HepG2 (cell line): ENCODE measurements around the gene HAS3. TPM values are rescaled to one million over a fixed set of nuclear protein-coding genes. Genes with fewer than 3 reads are reported as not detected.

ENCODE experiments used
- ATAC-seq: fragments of 200-7000 bp; cut with Tn5 transposase; 3 replicates; pipeline ENCODE4 v1.9.1; 2020; ENCODE audit warnings: mild to moderate bottlenecking, moderate library complexity
- BruUV-seq: library from RNA; stranded (reverse); fragments of 400-500 nt; replicated peaks from 2 replicates; lab custom pipeline; 2021; lab: Mats Ljungman, UMichigan
- CTCF ChIA-PET: fragments of 300-600 bp; formaldehyde crosslinking; extraction: SDS; loops from one replicate; lab custom pipeline; 2021; ENCODE audit warnings: low total read pairs, inconsistent platforms, low intra/inter-chr PET ratio; lab: Yijun Ruan, JAX
- POLR2A ChIA-PET: fragments of 350-600 bp; sonication (Branson Sonifier 250); formaldehyde crosslinking; loops from one replicate; lab custom pipeline; 2020; ENCODE audit warnings: antibody characterized with exemption, inconsistent platforms; lab: Yijun Ruan, JAX
- DNase-seq: peaks from one replicate; pipeline ENCODE4 v3.0.0-alpha.2; 2015; ENCODE audit warnings: low spot score
- FAIRE-seq: peaks from 3 replicates; lab custom pipeline; 2011; peaks lifted over from hg19 to GRCh38; lab: Jason Lieb, UNC
- H2AFZ ChIP-seq: one replicate; pipeline ENCODE4 v1.6.1; 2011; ENCODE audit warnings: low read length, inconsistent platforms
- H3K27ac ChIP-seq: fragments of 300-600 bp; 3 replicates; pipeline ENCODE4 v1.8.0; 2011; ENCODE audit warnings: mixed run types, mild to moderate bottlenecking, mixed read lengths, low read length, inconsistent platforms; ENCODE audit not compliant: insufficient read depth; ENCODE audit errors: extremely low read length
- H3K27me3 ChIP-seq, 2 experiments: fragments of 200-600 bp in 1 of 2; 2 replicates in 1 of 2; 3 replicates in 1 of 2; pipeline versions ENCODE4 v1.6.0 to v1.8.0; 2011; ENCODE audit warnings: low read length in 2 of 2, mild to moderate bottlenecking in 2 of 2, moderate library complexity in 2 of 2, inconsistent platforms in 1 of 2; ENCODE audit not compliant: insufficient read depth in 2 of 2, control insufficient read depth in 1 of 2
- H3K36me3 ChIP-seq, 2 experiments: fragments of 200-600 bp in 1 of 2; replicated peaks in 1 of 2; 2 replicates in 1 of 2; 3 replicates in 1 of 2; pipeline versions ENCODE4 v1.5.1 to v1.8.0; 2011; ENCODE audit warnings: low read length in 2 of 2, inconsistent platforms in 1 of 2; ENCODE audit not compliant: insufficient read depth in 2 of 2, control insufficient read depth in 1 of 2
- H3K4me1 ChIP-seq: 2 replicates; pipeline ENCODE4 v1.5.1; 2012; ENCODE audit warnings: low read length, inconsistent platforms; ENCODE audit not compliant: insufficient read depth
- H3K4me2 ChIP-seq: 2 replicates; pipeline ENCODE4 v1.6.0; 2011; ENCODE audit warnings: low read depth, low read length, inconsistent platforms
- H3K4me3 ChIP-seq, 3 experiments: fragments of 200-600 bp in 1 of 3; sonication (generic), shearing (Covaris generic) in 1 of 3; replicated peaks in 1 of 3; 2 replicates each; pipeline ENCODE4 v1.5.1; 2011 to 2016; ENCODE audit warnings: low read length in 3 of 3, inconsistent platforms in 2 of 3, low read depth in 2 of 3, mild to moderate bottlenecking in 2 of 3, control low read depth in 1 of 3, mixed read lengths in 1 of 3; ENCODE audit not compliant: insufficient read depth in 1 of 3
- H3K79me2 ChIP-seq: one replicate; pipeline ENCODE4 v1.6.1; 2011; ENCODE audit warnings: low read length, inconsistent platforms; ENCODE audit not compliant: insufficient read depth
- H3K9ac ChIP-seq: 2 replicates; pipeline ENCODE4 v1.6.0; 2011; ENCODE audit warnings: mild to moderate bottlenecking, low read depth, low read length, inconsistent platforms; ENCODE audit not compliant: insufficient read depth
- H3K9me3 ChIP-seq: 2 replicates; pipeline ENCODE4 v1.5.1; 2012; ENCODE audit warnings: mild to moderate bottlenecking, low read length
- H4K20me1 ChIP-seq: 2 replicates; pipeline ENCODE4 v1.6.0; 2011; ENCODE audit warnings: inconsistent platforms, mild to moderate bottlenecking, low read length, moderate library complexity; ENCODE audit not compliant: insufficient read depth
- AGO2 ChIP-seq: fragments of 200-400 bp; formaldehyde crosslinking; optimal IDR thresholded peaks from 2 replicates; pipeline ENCODE3; 2017; ENCODE audit warnings: mild to moderate bottlenecking, low read depth, low read length, moderate library complexity
- HDAC2 ChIP-seq: sonication (generic); formaldehyde crosslinking; IDR thresholded peaks from 2 replicates; pipeline ENCODE4 v1.4.0; 2020; ENCODE audit warnings: missing genetic modification reagents
- IKZF5 ChIP-seq: IDR thresholded peaks from 2 replicates; pipeline ENCODE4 v1.6.1; 2018; ENCODE audit warnings: missing genetic modification reagents, mild to moderate bottlenecking, missing compliant biosample characterization
- NR2F6 ChIP-seq, 2 experiments: IDR thresholded peaks; 2 replicates each; pipeline ENCODE4 v1.6.1; 2016; ENCODE audit warnings: antibody characterized with exemption in 1 of 2, mild to moderate bottlenecking in 1 of 2
- SALL1 ChIP-seq: sonication (generic); formaldehyde crosslinking; IDR thresholded peaks from 2 replicates; pipeline ENCODE4 v1.8.0; 2022; ENCODE audit warnings: mild to moderate bottlenecking, missing genetic modification reagents
- ZNF230 ChIP-seq: sonication (generic); formaldehyde crosslinking; IDR thresholded peaks from 2 replicates; pipeline ENCODE4 v1.4.0; 2020; ENCODE audit warnings: mild to moderate bottlenecking, missing genetic modification reagents
- WGBS: methylation state at CpG from one replicate; pipeline ENCODE4 v1.1.6; 2017; ENCODE audit warnings: low lambda C conversion rate; 5-methylcytosine and 5-hydroxymethylcytosine counted together
- in situ Hi-C: cut with HindIII; loops from 2 replicates; pipeline ENCODE4 v1.10.0; 2017; ENCODE audit warnings: low pct_unique_long_range_greater_than_20kb; ENCODE audit not compliant: extremely low pct_ligation_motif_present
- intact Hi-C: fragments of 100-400 bp; cut with micrococcal nuclease; formaldehyde crosslinking; loops from one replicate; pipeline ENCODE4 v1.10.0; 2022; ENCODE audit not compliant: unreplicated experiment
- polyA plus RNA-seq, 8 experiments: library from polyadenylated mRNA; depleted of rRNA in 3 of 8; stranded (reverse) in 7 of 8; unstranded in 1 of 8; fragments of >200 nt; fragmentation: Illumina TruSeq in 4 of 8; extraction: Trizol in 4 of 8; gene quantifications; 2 replicates each; pipeline versions ENCODE4 v1.2.1 to v1.2.3, GENCODE V29; 2011 to 2016; ENCODE audit warnings: low read depth in 4 of 8, missing spikeins in 1 of 8, mixed read lengths in 1 of 8; ENCODE audit not compliant: insufficient read depth in 1 of 8
- total RNA-seq, 5 experiments: library from RNA; depleted of rRNA; stranded (reverse); fragments of >200 nt; fragmentation: Illumina TruSeq; extraction: Trizol; gene quantifications; 2 replicates each; pipeline ENCODE4 v1.2.3, GENCODE V29; 2016; ENCODE audit warnings: low read depth in 1 of 5

The HAS3 gene
- total and polyA plus RNA-seq, 2 of the 13 experiments (the other 11 are each of a cell fraction or from before 2014, with no cell fraction given), result 0.04 to 0.30 TPM

DNA sequence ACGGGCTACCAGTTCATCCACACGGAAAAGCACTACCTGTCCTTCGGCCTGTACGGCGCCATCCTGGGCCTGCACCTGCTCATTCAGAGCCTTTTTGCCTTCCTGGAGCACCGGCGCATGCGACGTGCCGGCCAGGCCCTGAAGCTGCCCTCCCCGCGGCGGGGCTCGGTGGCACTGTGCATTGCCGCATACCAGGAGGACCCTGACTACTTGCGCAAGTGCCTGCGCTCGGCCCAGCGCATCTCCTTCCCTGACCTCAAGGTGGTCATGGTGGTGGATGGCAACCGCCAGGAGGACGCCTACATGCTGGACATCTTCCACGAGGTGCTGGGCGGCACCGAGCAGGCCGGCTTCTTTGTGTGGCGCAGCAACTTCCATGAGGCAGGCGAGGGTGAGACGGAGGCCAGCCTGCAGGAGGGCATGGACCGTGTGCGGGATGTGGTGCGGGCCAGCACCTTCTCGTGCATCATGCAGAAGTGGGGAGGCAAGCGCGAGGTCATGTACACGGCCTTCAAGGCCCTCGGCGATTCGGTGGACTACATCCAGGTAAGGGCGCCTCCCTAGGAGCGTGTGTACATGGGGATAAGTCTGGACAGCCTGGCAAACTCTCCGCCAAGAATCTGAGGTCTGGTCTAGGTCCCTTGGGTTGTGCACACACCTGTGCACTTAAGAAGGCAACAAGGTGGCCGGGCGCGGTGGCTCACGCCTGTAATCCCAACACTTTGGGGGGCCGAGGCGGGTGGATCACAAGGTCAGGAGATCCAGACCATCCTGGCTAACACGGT, 4.2 kb downstream of the HAS3 start:
- TF ChIP-seq SALL1 (CRISPR knock-in tag) (no peak), AGO2 (peak; percentile 36)
- Histone ChIP-seq H3K36me3 (no peaks in the 10 kb centered on the region), H3K79me2 (no peaks in the 10 kb centered on the region), H3K4me2 (no peak overlapping the region), H3K27me3 (peaks cover 0 to 10% of the 10 kb centered on the region in 2 experiments; a peak in 4 of 5 replicates), H2AFZ (no peak overlapping the region), H3K4me3 (no peak overlapping the region), H3K9ac (no peak overlapping the region), H3K9me3 (no peaks in the 10 kb centered on the region), H3K27ac (no peak overlapping the region), H4K20me1 (no peaks in the 10 kb centered on the region), H3K4me1 (peaks cover 14% of the 10 kb centered on the region)
- DNase-seq (no peak), ATAC-seq (no peak), FAIRE-seq (no peak)
- in situ Hi-C loops (loop anchor here (10.0 to 25.0 kb wide), 2 partner anchors 115 to 397 kb away; no protein-coding TSS in a partner anchor), intact Hi-C loops (loop anchor here (10.0 kb wide), 1 partner anchor 115 kb away; no protein-coding TSS in a partner anchor)
- ChIA-PET POLR2A (no interaction called here), CTCF (no interaction called here)
- 95% methylated on average over 43 of the region's 48 CpGs for WGBS
- no TSS peak for BruUV-seq

DNA sequence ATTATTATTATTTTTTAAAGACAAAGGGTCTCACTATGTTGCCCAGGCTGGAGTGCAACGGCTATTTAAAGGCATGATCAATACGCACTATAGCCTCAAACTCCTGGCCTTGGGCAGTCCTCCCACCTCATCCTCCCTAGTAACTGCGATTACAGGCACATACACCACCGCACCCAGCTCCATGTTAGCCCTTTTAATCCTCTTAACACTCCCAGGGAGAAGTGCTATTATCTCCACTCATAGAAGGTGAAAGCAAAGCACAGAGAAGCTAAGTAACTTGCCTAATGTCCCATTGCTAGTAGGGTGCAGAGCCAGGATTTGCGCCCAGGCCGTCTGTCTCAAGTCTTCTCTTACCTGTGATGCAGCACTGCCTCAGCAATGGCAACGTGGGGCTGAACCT, 5.0 kb downstream of the HAS3 start:
- in situ Hi-C loops, result loop anchor here (25.0 kb wide), 1 partner anchor 398 kb away; no protein-coding TSS in a partner anchor
- Histone ChIP-seq H3K27ac (no peak overlapping the region), H3K4me3 (no peak overlapping the region), H4K20me1 (no peaks in the 10 kb centered on the region), H3K27me3 (peaks cover 0 to 5% of the 10 kb centered on the region in 2 experiments; a peak in 3 of 5 replicates), H3K36me3 (no peaks in the 10 kb centered on the region), H3K9ac (no peak overlapping the region), H2AFZ (no peak overlapping the region), H3K4me2 (no peak overlapping the region), H3K79me2 (no peaks in the 10 kb centered on the region), H3K4me1 (peaks cover 10% of the 10 kb centered on the region), H3K9me3 (no peaks in the 10 kb centered on the region)
- no peak for ATAC-seq
- no peak for DNase-seq
- BruUV-seq, result no TSS peak
- ChIA-PET POLR2A (no interaction called here), CTCF (no interaction called here)
- 92% methylated on average over 7 of the region's 7 CpGs for WGBS
- FAIRE-seq, result no peak
- TF ChIP-seq NR2F6 (IDR thresholded peaks at IDR 0.05) (no peak), NR2F6 (CRISPR knock-in tag; IDR thresholded peaks at IDR 0.05) (no peak), ZNF230 (CRISPR knock-in tag) (no peak), HDAC2 (CRISPR knock-in tag) (no peak), IKZF5 (CRISPR knock-in tag) (no peak)
- intact Hi-C loops, result no loop called here
